Activated T-cell treated with anti-CD3 and anti-CD28 coated beads for 24 hours (primary cell): ENCODE data around the gene IGLL5.
"Not testable (repeated sequence)": the region's sequence is repeated elsewhere in the genome, so short reads cannot be mapped to it uniquely, and the experiment has no call there.

Experiments
- DNase-seq: peaks from one replicate; pipeline ENCODE4 v3.0.0-alpha.2; 2020; ENCODE audit warnings: low read depth

The IGLL5 gene

GRCh38 chr22:22914726-22915669, 27.4 kb downstream of the IGLL5 start:
- DNase-seq, result no peak

- DNase-seq, result no peak
These were observed 28.0 kb downstream of the IGLL5 start for GRCh38 chr22:22915670-22916035.

- DNase-seq, result no peak
These were observed 28.8 kb downstream of the IGLL5 start for GRCh38 chr22:22916215-22916951.

- DNase-seq, result no peak
These were observed 29.3 kb downstream of the IGLL5 start for GRCh38 chr22:22916952-22917290.

GRCh38 chr22:22917377-22917776, 29.8 kb downstream of the IGLL5 start:
- no peak for DNase-seq

GRCh38 chr22:22918297-22918965, 30.8 kb downstream of the IGLL5 start:
- DNase-seq, result no peak

GRCh38 chr22:22919041-22919440, 31.4 kb downstream of the IGLL5 start:
- no peak for DNase-seq

GRCh38 chr22:22920104-22920654, 32.6 kb downstream of the IGLL5 start:
- no peak for DNase-seq

GRCh38 chr22:22920910-22921550, 33.4 kb downstream of the IGLL5 start:
- DNase-seq, result no peak

GRCh38 chr22:22921575-22921974, 34.0 kb downstream of the IGLL5 start:
- no peak for DNase-seq

- DNase-seq, result not testable (repeated sequence)
These were observed 34.7 kb downstream of the IGLL5 start for GRCh38 chr22:22922092-22922953.

- DNase-seq, result no peak
These were observed 35.3 kb downstream of the IGLL5 start for GRCh38 chr22:22922954-22923319.

- DNase-seq, result no peak
These were observed 35.8 kb downstream of the IGLL5 start for GRCh38 chr22:22923379-22923778.

- no peak for DNase-seq
These were observed 36.3 kb downstream of the IGLL5 start for GRCh38 chr22:22923930-22924329.

- DNase-seq, result no peak
These were observed 36.9 kb downstream of the IGLL5 start for GRCh38 chr22:22924369-22925145.

GRCh38 chr22:22925146-22925804, 37.7 kb downstream of the IGLL5 start:
- no peak for DNase-seq

GRCh38 chr22:22925805-22926369, 38.3 kb downstream of the IGLL5 start:
- no peak for DNase-seq

GRCh38 chr22:22926370-22927195, 39.0 kb downstream of the IGLL5 start:
- no peak for DNase-seq
